ENCODE results near the gene NTHL1. TPM values are rescaled to one million over a fixed set of nuclear protein-coding genes. Genes with fewer than 3 reads are reported as not detected.

Gene NTHL1
- total and polyA plus RNA-seq, 2 of the 13 experiments (the other 11 are each of a cell fraction or from before 2014, with no cell fraction given): 47.5 to 64.9 TPM

DNA sequence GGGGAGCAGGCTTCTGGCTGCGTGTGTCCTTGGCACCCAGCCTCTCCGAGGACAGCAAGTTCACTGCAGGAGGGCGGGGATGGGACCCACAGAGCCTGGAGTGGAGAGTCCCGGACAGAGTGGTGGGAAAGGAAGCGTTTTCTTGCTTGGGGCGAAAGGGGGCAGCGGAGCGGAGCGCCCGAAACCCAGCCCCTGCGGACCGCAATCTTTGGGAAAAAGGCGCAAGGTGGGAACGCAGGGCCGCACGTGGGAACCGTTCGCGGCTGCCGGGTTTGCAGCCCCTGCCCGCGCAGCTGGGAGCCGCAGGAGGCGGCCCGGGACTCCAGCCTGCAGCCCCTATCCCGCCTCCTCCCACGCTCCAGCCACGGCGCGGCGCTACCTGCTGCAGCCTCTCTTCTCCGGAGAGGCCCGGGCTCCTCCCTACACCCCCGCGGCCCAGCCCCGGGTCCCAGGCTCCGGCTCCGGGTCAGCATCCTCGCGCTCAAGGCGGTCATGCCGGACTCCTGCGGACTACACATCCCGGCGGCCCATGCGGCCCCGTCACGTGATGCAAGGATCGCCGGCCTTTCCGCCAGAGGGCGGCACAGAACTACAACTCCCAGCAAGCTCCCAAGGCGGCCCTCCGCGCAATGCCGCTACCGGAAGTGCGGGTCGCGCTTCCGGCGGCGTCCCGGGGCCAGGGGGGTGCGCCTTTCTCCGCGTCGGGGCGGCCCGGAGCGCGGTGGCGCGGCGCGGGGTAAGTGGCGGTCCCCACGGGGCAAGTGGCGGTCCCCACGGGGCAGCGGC is at the start of gene NTHL1, which contains the start of gene TSC2 (continued):
- TF ChIP-seq NFATC3 (CRISPR knock-in tag; IDR thresholded peaks at IDR 0.05) (0 out of 2 replicates have a peak, but pooled peaks have one; percentile 4), KDM4B (CRISPR knock-in tag; IDR thresholded peaks at IDR 0.05) (0 out of 2 replicates have a peak, but pooled peaks have one; percentile 25), ZNF83 (CRISPR knock-in tag; IDR thresholded peaks at IDR 0.05; ENCODE audit: borderline replicate concordance) (no peak), KMT2B (CRISPR knock-in tag; IDR thresholded peaks at IDR 0.05) (peak; percentile 43; the same call in 1 of the 2 replicates), RARA (CRISPR knock-in tag; IDR thresholded peaks at IDR 0.05) (peak; percentile 52; the same call in 1 of the 2 replicates), ZNF296 (CRISPR knock-in tag; conservative IDR thresholded peaks at IDR 0.05) (no peak), ISX (CRISPR knock-in tag; conservative IDR thresholded peaks at IDR 0.05) (no peak), ZNF12 (CRISPR knock-in tag; IDR thresholded peaks at IDR 0.05) (peak; percentile 40; the same call in 1 of the 2 replicates), NAIF1 (CRISPR knock-in tag; IDR thresholded peaks at IDR 0.05; ENCODE audit: borderline replicate concordance) (peak; percentile 91; the same call in 1 of the 2 replicates), ZZZ3 (CRISPR knock-in tag; IDR thresholded peaks at IDR 0.05; ENCODE audit: borderline replicate concordance) (0 out of 2 replicates have a peak, but pooled peaks have one; percentile 39), KDM3A (CRISPR knock-in tag; IDR thresholded peaks at IDR 0.05; ENCODE audit: low read depth) (peak; percentile 28; the same call in 1 of the 2 replicates), ZNF205 (CRISPR knock-in tag; IDR thresholded peaks at IDR 0.05) (no peak), PAXIP1 (CRISPR knock-in tag; conservative IDR thresholded peaks at IDR 0.05) (peak; percentile 64), KLF6 (CRISPR knock-in tag; IDR thresholded peaks at IDR 0.05) (no peak), ZNF30 (CRISPR knock-in tag; IDR thresholded peaks at IDR 0.05) (no peak), ZNF33B (CRISPR knock-in tag; IDR thresholded peaks at IDR 0.05) (no peak), ZIK1 (CRISPR knock-in tag; IDR thresholded peaks at IDR 0.05; ENCODE audit: borderline replicate concordance, low read depth) (no peak), ZNF788 (CRISPR knock-in tag; IDR thresholded peaks at IDR 0.05; ENCODE audit: borderline replicate concordance) (peak; percentile 19; the same call in 1 of the 2 replicates)
- TF ChIP-seq, protein P1, sequence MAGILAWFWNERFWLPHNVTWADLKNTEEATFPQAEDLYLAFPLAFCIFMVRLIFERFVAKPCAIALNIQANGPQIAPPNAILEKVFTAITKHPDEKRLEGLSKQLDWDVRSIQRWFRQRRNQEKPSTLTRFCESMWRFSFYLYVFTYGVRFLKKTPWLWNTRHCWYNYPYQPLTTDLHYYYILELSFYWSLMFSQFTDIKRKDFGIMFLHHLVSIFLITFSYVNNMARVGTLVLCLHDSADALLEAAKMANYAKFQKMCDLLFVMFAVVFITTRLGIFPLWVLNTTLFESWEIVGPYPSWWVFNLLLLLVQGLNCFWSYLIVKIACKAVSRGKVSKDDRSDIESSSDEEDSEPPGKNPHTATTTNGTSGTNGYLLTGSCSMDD (CRISPR knock-in tag; IDR thresholded peaks at IDR 0.05): 0 out of 2 replicates have a peak, but pooled peaks have one; percentile 60
- TF ChIP-seq, protein P2, sequence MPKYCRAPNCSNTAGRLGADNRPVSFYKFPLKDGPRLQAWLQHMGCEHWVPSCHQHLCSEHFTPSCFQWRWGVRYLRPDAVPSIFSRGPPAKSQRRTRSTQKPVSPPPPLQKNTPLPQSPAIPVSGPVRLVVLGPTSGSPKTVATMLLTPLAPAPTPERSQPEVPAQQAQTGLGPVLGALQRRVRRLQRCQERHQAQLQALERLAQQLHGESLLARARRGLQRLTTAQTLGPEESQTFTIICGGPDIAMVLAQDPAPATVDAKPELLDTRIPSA (CRISPR knock-in tag; IDR thresholded peaks at IDR 0.05; ENCODE audit: borderline replicate concordance): no peak; the same call in 1 of the 2 replicates
